Hematopoietic multipotent progenitor cell treated with erythropoietin and hydrocortisone succinate and interleukin-3 and kit ligand, for 15 days (in vitro differentiated cells): ENCODE data around the gene BAK1.

Experiments used
- DNase-seq: peaks from one replicate; pipeline ENCODE4 v3.0.0-alpha.2; 2015; ENCODE audit warnings: low spot score

BAK1 gene

GRCh38 chr6:33579828-33580714, at the start of gene BAK1:
Gene BAK1, minus strand, starts transcription at chr6:33580276. Its CDS starts 2,672 bp downstream, at chr6:33577604.
- peak; percentile 73 for DNase-seq

DNA sequence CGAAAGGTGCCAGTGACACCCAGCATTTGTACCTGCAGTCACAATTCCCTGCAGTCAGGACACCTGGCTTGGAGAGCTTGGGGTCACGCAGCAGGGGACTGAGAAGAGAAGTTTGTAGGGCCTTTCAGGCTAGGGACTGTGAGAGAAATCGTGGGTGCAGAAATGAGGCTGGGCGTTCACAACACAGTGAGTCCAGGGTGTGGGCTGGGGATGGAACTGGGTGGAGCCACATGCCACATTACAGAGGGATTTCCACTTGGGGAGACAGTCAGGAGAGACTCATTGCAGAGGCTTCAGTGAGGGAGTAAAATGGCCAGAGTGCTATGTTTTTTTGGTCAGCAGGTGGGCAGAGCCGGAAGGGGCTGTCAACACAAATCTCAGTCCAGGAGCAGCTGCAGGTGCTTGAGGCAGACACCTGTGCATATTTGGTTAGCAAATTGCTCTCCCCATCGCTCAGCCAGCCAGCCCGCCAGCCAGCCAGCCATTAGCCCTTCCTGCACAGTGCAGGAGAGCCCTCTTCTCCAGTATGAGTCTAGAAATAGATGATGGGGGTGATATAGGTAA, 48.4 kb upstream of the BAK1 start:
- DNase-seq: no peak

- no peak for DNase-seq
These were observed 47.8 kb upstream of the BAK1 start for GRCh38 chr6:33627876-33628275.

DNA sequence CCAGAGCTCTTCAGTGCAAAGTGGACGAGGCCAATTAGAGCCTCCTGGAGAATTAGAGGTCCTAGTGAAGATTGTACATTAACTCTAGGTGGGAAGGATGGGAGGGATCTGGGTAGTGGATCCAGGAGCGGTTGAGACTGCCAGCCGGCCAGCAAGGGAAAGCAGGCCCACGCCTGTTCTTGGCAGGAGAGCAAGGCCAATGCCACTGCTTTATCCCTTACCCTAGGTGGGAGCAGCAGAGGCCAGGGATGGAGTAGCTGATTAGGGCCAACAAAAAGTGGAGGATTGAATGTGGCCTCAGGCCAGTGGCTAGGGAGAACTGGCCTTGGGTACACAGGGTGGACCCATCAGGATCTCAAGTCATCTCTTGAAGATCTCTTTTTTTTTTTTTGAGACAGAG, 44.8 kb upstream of the BAK1 start:
- no peak for DNase-seq

DNA sequence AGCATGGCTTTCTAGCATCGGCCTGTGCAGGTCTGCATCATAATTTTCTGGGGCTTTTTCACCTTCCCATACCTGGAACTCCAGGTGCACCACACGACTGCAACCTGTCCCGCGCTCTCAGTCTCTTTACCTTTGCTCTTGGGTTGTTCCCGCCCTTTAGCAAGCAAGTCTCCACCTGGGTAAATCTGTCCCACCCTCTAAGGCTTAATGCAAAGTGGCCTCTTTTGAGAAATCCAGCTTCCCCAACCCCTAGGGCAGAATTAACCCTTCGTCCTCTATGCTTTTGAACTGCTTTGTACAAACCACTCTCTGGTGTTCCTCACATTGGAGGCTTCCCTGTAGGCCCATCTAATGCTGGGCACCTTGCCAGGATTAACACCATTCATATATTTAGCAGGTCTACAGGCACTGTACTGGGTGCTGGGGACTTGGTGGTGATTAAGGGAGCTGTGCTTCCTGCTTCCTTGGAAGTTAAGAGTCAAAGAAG, 43.9 kb upstream of the BAK1 start:
- DNase-seq: no peak

- no peak for DNase-seq
These were observed 42.7 kb upstream of the BAK1 start for GRCh38 chr6:33622456-33623431.

DNA sequence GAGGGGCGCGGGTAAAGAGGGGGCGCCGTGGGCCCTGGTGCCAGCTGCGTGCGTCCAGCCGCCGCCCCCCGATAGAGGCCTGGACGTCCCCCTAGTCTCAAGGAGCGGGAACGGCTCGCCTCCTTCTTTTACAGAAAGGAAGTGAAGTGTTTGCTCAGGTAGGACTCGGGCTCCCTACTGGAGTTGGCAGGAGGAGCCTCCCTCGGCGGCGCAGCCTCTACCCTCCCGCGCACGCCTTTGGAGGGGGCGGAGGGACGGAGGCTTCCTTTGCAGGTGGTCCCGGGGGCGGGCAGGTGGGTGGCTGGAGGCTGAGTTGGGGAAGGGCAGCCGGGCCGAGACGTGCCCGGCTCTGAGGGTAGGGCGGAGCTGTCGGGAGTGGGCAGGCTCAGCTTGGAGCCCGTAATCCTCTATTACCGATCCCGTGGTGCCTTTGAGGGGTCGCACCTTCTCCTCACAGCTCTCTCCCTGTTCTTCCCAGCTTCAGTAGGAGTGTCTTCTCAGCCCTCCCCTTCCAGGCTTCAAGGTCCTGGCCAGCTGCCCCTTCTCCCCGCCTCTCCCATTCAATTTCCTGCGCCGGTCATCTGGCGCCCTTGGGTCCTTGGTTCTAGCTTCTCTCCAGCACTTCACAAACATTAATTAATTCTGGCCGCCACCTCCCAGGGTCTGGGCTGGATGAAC, 41.8 kb upstream of the BAK1 start:
- no peak for DNase-seq

DNA sequence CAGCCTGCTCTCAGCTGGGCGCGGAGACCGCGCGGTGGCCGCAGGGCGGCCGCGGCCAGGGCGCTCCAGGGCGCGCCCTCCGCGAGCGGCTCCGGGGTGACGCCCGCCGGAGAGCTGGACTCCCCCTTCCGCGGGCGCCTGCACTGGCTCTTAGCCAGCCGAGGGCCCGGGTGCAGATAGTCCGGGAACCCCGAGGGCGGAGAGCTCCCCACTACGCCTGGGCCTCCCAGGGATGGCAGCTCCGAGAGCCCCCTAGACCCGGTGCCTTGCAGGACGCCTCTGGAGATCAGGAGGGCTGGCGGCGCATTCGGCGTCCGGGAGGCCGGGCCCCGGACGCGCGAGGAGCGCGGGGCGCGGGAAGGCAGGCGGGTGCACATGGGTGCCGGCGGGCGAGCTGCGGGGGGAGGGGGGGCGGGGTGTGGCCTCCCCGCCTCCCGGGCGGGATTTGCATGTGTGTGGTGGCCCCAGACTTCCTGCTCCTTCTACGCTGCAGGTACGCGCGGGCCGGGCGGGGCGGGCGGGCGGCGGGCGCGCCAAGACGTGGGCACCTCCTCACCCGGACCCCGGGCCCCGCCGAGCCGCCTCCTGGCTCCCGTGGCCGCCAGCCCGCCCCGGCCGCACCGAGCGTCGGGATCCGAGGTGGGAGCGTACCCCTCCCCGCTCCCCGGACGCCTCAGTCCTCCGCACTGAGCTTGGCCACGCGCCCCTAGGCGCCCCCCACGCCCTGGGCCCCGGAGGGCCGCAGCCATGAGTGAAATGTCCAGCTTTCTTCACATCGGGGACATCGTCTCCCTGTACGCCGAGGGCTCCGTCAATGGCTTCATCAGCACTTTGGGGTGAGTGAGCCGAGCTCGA, 41.0 kb upstream of the BAK1 start, which contains the start of gene ITPR3:
TSS of gene ITPR3 (plus strand) at position 467 of the 855 bp plus-strand sequence. CDS start at position 748, 281 bp downstream.
- DNase-seq: peak; percentile 39

DNA sequence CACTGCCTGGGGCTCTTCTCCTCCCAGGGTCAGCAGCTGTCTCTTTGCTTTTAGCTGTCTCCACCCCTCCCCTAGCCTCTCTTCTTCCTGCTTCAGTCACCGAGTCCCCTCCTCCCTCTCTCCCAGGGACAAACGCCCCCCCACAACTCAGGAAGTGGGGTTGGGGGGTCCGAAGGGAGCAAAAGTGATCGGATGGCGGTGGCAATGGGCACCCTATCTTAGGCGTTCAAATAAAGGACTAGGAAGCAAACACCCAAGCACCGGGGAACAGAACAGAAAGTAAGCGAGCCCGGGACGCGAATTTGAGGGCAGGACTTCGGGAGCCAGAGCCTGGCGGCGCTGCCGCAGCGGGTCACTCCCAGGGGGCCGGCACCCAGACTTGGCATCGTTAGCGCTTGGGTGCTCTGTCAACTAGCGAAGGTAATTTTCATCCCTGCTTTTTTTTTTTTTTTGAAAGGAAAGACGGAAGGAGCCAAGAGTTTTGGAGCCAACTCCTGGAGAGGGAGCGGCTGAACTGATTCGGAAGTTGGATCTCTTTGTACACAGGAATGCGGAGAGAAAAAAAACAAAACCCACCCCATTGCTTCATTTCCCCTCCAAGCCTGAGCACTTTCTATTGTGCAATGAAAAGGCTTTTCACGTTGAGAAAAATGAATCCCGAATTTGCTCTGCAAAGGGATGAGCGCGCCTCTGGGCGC, 40.2 kb upstream of the BAK1 start:
- no peak for DNase-seq

GRCh38 chr6:33619166-33619840, 39.2 kb upstream of the BAK1 start:
- DNase-seq: no peak

DNA sequence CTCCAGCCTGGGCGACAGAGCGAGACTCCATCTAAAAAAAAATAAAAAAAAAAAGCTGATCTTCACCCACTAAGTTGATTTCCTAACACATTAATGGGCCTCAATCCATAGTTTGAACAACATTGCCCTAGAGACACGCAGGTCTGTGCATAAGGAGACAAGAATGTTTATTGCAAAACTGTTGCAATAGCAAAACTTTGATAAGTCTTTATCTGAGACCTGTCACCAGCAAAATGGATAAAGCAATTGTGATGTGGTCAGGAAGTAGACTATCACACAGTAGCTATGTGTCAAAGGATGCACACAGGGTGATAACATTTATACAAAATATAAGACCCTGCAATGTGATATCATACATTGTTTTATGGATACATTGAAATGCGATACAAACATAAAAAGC, 36.8 kb upstream of the BAK1 start:
- DNase-seq: no peak

GRCh38 chr6:33616113-33616512, 36.0 kb upstream of the BAK1 start:
- DNase-seq: no peak

- DNase-seq: no peak
These were observed 33.7 kb upstream of the BAK1 start for GRCh38 chr6:33613795-33614168.

- DNase-seq: no peak
These were observed 33.2 kb upstream of the BAK1 start for GRCh38 chr6:33613146-33613794.

GRCh38 chr6:33610779-33611732, 31.0 kb upstream of the BAK1 start:
- DNase-seq: no peak

- no peak for DNase-seq
These were observed 30.0 kb upstream of the BAK1 start for GRCh38 chr6:33610067-33610466.

DNA sequence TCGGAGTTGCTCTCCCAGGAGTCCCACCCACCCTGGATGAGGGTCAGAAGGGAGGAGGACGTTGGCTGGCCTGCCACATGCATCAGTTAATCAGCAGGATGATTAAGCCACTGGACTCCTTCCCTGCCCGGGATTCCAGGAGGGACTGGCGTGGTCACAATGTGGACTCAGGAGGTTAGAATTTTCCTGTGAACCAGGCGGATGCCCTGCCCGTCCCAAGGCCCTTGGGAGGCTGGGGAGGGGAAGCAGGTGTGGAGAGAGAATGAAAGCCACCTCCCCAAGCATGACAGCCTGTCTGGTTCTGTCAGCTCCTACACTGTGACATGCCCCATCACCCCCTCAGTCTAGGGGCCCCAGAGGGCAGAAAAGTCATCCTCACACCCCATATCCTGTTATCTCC, 29.5 kb upstream of the BAK1 start:
- no peak for DNase-seq

DNA sequence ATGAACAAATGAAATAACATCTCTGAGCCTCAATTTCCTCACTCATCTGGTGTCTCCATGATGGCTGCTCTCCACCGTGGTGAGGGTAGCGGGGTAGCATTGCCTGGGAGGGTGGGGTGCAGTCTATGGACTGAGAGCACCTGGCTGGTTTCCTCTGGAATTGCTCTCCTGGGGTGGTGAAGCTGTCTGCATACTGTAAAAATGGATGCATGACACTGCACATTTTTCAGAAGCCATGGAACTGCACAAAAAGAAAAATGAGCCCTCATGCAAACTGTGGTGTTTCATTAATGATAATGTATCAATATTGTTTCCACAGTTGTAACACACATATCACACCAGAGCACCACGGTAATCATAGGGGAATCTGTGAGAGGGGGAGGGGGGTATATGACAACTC, 28.9 kb upstream of the BAK1 start:
- no peak for DNase-seq
